Endodermal cell (in vitro differentiated cells): ENCODE measurements around the gene EVA1B. TPM values are rescaled to one million over a fixed set of nuclear protein-coding genes. Genes with fewer than 3 reads are reported as not detected.

Source experiments
- DNase-seq: peaks from one replicate; pipeline ENCODE4 v3.0.0-alpha.2; 2017
- H3K27ac ChIP-seq: 2 replicates; pipeline ENCODE4 v1.5.1; 2013; ENCODE audit warnings: mild to moderate bottlenecking, low read depth, low read length, moderate library complexity
- H3K27me3 ChIP-seq: 2 replicates; pipeline ENCODE4 v1.6.1; 2013; ENCODE audit warnings: mild to moderate bottlenecking, low read length, moderate library complexity; ENCODE audit not compliant: insufficient read depth, control insufficient read depth, poor library complexity, severe bottlenecking
- H3K36me3 ChIP-seq: 2 replicates; pipeline ENCODE4 v1.7.0; 2013; ENCODE audit warnings: mild to moderate bottlenecking, low read length, moderate library complexity; ENCODE audit not compliant: control insufficient read depth, insufficient read depth
- H3K4me1 ChIP-seq: one replicate; pipeline ENCODE4 v1.7.0; 2013; ENCODE audit warnings: low read length; ENCODE audit not compliant: control insufficient read depth, insufficient read depth
- H3K4me3 ChIP-seq: 2 replicates; pipeline ENCODE4 v1.5.1; 2013; ENCODE audit warnings: mild to moderate bottlenecking, low read length, moderate library complexity
- H3K9ac ChIP-seq: 2 replicates; pipeline ENCODE4 v1.6.1; 2013; ENCODE audit warnings: mild to moderate bottlenecking, low read length, moderate library complexity; ENCODE audit not compliant: poor library complexity, severe bottlenecking; ENCODE audit errors: extremely low read depth
- H3K9me3 ChIP-seq: 2 replicates; pipeline ENCODE4 v1.6.1; 2013; ENCODE audit warnings: mild to moderate bottlenecking, low read length, moderate library complexity; ENCODE audit not compliant: control insufficient read depth
- H3K27ac Mint-ChIP-seq: 2 replicates; pipeline ENCODE4 v1.8.0; 2020; ENCODE audit warnings: mixed read lengths
- H3K27me3 Mint-ChIP-seq: 2 replicates; pipeline ENCODE4 v1.8.0; 2021; ENCODE audit warnings: mild to moderate bottlenecking, mixed read lengths; ENCODE audit not compliant: insufficient read depth
- H3K36me3 Mint-ChIP-seq: 2 replicates; pipeline ENCODE4 v1.8.0; 2020; ENCODE audit warnings: low read depth, mixed read lengths
- H3K4me1 Mint-ChIP-seq: 2 replicates; pipeline ENCODE4 v1.8.0; 2020; ENCODE audit warnings: mixed read lengths
- H3K4me3 Mint-ChIP-seq: 2 replicates; pipeline ENCODE4 v1.8.0; 2020; ENCODE audit warnings: mild to moderate bottlenecking, moderate library complexity, mixed read lengths
- H3K9me3 Mint-ChIP-seq: 2 replicates; pipeline ENCODE4 v1.8.0; 2020; ENCODE audit warnings: mild to moderate bottlenecking, mixed read lengths
- CTCF ChIP-seq: fragments of 200-600 bp; sonication (generic); conservative IDR thresholded peaks from 2 replicates; pipeline ENCODE4 v1.5.0; 2021; ENCODE audit warnings: antibody characterized with exemption, mild to moderate bottlenecking
- WGBS, 2 experiments: methylation state at CpG; one replicate each; pipeline versions ENCODE4 v1.1.5 to v1.1.7; 2013; ENCODE audit warnings: missing lambda C conversion rate in 2 of 2, mixed read lengths in 1 of 2; ENCODE audit not compliant: insufficient coverage in 1 of 2, insufficient read length in 1 of 2; 5-methylcytosine and 5-hydroxymethylcytosine counted together
- total RNA-seq, 2 donors: library from RNA; stranded (reverse); fragmentation: NEBNext Ultra II Directional in 1 of 2; extraction: Animal tissue kit (Norgen Biotek cat#: 25700) in 1 of 2; gene quantifications; 2 replicates in 1 of 2; 3 replicates in 1 of 2; pipeline ENCODE4 v1.2.1, GENCODE V29; 2021

EVA1B gene
- total RNA-seq, 2 donors from 2014 or later, result 14.1 to 16.3 TPM

GRCh38 chr1:36343651-36344394, 20.4 kb upstream of the EVA1B start:
- Mint-ChIP-seq H3K27ac (no peak overlapping the region), H3K4me3 (no peak overlapping the region), H3K4me1 (no peaks in the 10 kb centered on the region), H3K27me3 (no peaks in the 10 kb centered on the region), H3K36me3 (peaks cover 48% of the 10 kb centered on the region), H3K9me3 (no peaks in the 10 kb centered on the region)
- H3K27me3 ChIP-seq, result no peaks in the 10 kb centered on the region
- no peak overlapping the region for H3K9ac ChIP-seq
- H3K4me3 ChIP-seq, result no peak overlapping the region
- TF ChIP-seq CTCF, result no peak
- no peaks in the 10 kb centered on the region for H3K9me3 ChIP-seq
- 95 to 97% methylated on average over 16 to 24 of the region's 24 CpGs for WGBS, 2 experiments
- DNase-seq, result no peak
- no peak overlapping the region for H3K27ac ChIP-seq
- H3K36me3 ChIP-seq, result peaks cover 35% of the 10 kb centered on the region
- H3K4me1 ChIP-seq, result no peaks in the 10 kb centered on the region

GRCh38 chr1:36342426-36343185, 19.2 kb upstream of the EVA1B start:
- H3K27ac ChIP-seq, result no peak overlapping the region
- Mint-ChIP-seq H3K4me1 (no peaks in the 10 kb centered on the region), H3K9me3 (no peaks in the 10 kb centered on the region), H3K36me3 (peaks cover 38% of the 10 kb centered on the region), H3K4me3 (no peak overlapping the region), H3K27ac (no peak overlapping the region), H3K27me3 (no peaks in the 10 kb centered on the region)
- peak; percentile 86 for DNase-seq
- H3K4me1 ChIP-seq, result no peaks in the 10 kb centered on the region
- no peak overlapping the region for H3K4me3 ChIP-seq
- no peak overlapping the region for H3K9ac ChIP-seq
- H3K36me3 ChIP-seq, result peaks cover 24% of the 10 kb centered on the region
- no peaks in the 10 kb centered on the region for H3K9me3 ChIP-seq
- WGBS, 2 experiments, result 89 to 96% methylated on average over 3 to 10 of the region's 10 CpGs
- H3K27me3 ChIP-seq, result no peaks in the 10 kb centered on the region
- peak; percentile 82 for TF ChIP-seq CTCF

GRCh38 chr1:36341626-36342320, 18.3 kb upstream of the EVA1B start:
- Histone ChIP-seq H3K4me1 (no peaks in the 10 kb centered on the region), H3K36me3 (peaks cover 19% of the 10 kb centered on the region), H3K4me3 (no peak overlapping the region), H3K9me3 (no peaks in the 10 kb centered on the region), H3K27ac (no peak overlapping the region), H3K9ac (no peak overlapping the region), H3K27me3 (no peaks in the 10 kb centered on the region)
- no peak for DNase-seq
- Mint-ChIP-seq H3K9me3 (no peaks in the 10 kb centered on the region), H3K27ac (no peak overlapping the region), H3K4me3 (no peak overlapping the region), H3K4me1 (no peaks in the 10 kb centered on the region), H3K27me3 (peaks cover 3% of the 10 kb centered on the region), H3K36me3 (peaks cover 32% of the 10 kb centered on the region)
- no peak for TF ChIP-seq CTCF
- 91 to 96% methylated on average over 22 to 34 of the region's 34 CpGs for WGBS, 2 experiments
